ENCODE results near the gene FNDC4. TPM values are rescaled to one million over a fixed set of nuclear protein-coding genes. Genes with fewer than 3 reads are reported as not detected.

FNDC4 gene
- polyA plus RNA-seq, 4 donors = 0.81 to 5.8 (median 2.0) TPM; not detected in 1

- Histone ChIP-seq H3K4me3 (ENCODE audit: low read depth in 1 of 3, low read length in 3 of 3) (peak within 1 kb of the TSS in 2 of 3 donors; percentile 33 to 63), H3K4me1 (ENCODE audit: control insufficient read depth in 3 of 3, insufficient read depth in 2 of 3, low read depth in 1 of 3, low read length in 2 of 3) (peaks cover 0 to 11% (median 0%) of the 10 kb centered on the region in 3 donors), H3K27ac (ENCODE audit: low read depth in 1 of 3, low read length in 2 of 3) (peak within 1 kb of the TSS; percentile 5 to 70 (median 59)), H3K9me3 (ENCODE audit: control insufficient read depth in 2 of 2, insufficient read depth in 1 of 2, low read depth in 1 of 2, low read length in 1 of 2) (no peaks in the 10 kb centered on the region), H3K27me3 (ENCODE audit: control insufficient read depth in 3 of 3, insufficient read depth in 3 of 3, low read length in 3 of 3) (peaks cover 0 to 23% (median 0%) of the 10 kb centered on the region in 3 donors), H3K36me3 (ENCODE audit: control insufficient read depth in 3 of 3, insufficient read depth in 2 of 3, low read depth in 1 of 3, low read length in 3 of 3) (peaks cover 0 to under 1% (median 0%) of the 10 kb centered on the region in 3 donors)
- FAIRE-seq (no peak), DNase-seq (peak; percentile 100)
- whole genome bisulfite sequencing, 3 donors = 8% methylated on average over 41 to 43 of the region's 43 CpGs
Observed at GRCh38 chr2:27489498-27490397, 5.3 kb downstream of the FNDC4 start, which contains the start of gene IFT172. Gene IFT172, minus strand, starts transcription at chr2:27489743. Its CDS starts 90 bp downstream, at chr2:27489653.

DNA sequence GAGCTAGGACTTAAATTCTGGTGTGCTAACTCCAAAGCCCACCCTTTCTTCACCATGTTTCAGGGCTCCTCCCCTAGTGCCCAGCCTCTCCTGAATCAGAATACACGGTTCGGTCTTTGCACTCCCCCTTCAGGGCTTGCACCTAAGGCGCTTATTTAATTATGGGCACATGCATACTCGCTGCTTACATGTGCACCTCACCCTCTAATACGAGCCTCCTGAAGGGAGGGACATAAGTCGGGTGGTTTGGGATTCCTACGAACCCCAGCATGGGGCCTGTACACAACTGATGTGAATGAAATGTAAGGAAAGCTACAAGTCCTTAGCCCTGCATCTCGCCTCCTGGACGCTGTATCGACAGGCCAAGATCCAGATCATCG is 5.9 kb downstream of the FNDC4 start:
- H3K27ac ChIP-seq (ENCODE audit: low read depth in 1 of 3, low read length in 2 of 3) = peak overlapping the region in 2 of 3 donors; percentile 9 to 70
- WGBS, 3 donors = 4% methylated on average over 11 of the region's 11 CpGs
- DNase-seq = no peak

GRCh38 chr2:27485496-27485895 is 9.5 kb downstream of the FNDC4 start:
- peaks cover 0 to 7% (median 0%) of the 10 kb centered on the region in 3 donors for H3K4me1 ChIP-seq (ENCODE audit: control insufficient read depth in 3 of 3, insufficient read depth in 2 of 3, low read depth in 1 of 3, low read length in 2 of 3)
- H3K36me3 ChIP-seq (ENCODE audit: control insufficient read depth in 3 of 3, insufficient read depth in 2 of 3, low read depth in 1 of 3, low read length in 3 of 3) = peaks cover 0 to 14% (median 0%) of the 10 kb centered on the region in 3 donors
- H3K27me3 ChIP-seq (ENCODE audit: control insufficient read depth in 3 of 3, insufficient read depth in 3 of 3, low read length in 3 of 3) = no peaks in the 10 kb centered on the region
- H3K27ac ChIP-seq (ENCODE audit: low read depth in 1 of 3, low read length in 2 of 3) = no peak overlapping the region
- FAIRE-seq (no peak), DNase-seq (no peak)
- no peaks in the 10 kb centered on the region for H3K9me3 ChIP-seq (ENCODE audit: control insufficient read depth in 2 of 2, insufficient read depth in 1 of 2, low read depth in 1 of 2, low read length in 1 of 2)
- WGBS, 3 donors = 77 to 89% (median 81%) methylated on average over 3 of the region's 3 CpGs
- H3K4me3 ChIP-seq (ENCODE audit: low read depth in 1 of 3, low read length in 3 of 3) = no peak overlapping the region

More for the DNA sequence above, 5.9 kb downstream of the FNDC4 start:
- peaks cover 0 to 17% (median 0%) of the 10 kb centered on the region in 3 donors for H3K27me3 ChIP-seq (ENCODE audit: control insufficient read depth in 3 of 3, insufficient read depth in 3 of 3, low read length in 3 of 3)
- no peaks in the 10 kb centered on the region for H3K9me3 ChIP-seq (ENCODE audit: control insufficient read depth in 2 of 2, insufficient read depth in 1 of 2, low read depth in 1 of 2, low read length in 1 of 2)
- no peak for FAIRE-seq
- peaks cover 0 to 2% (median 0%) of the 10 kb centered on the region in 3 donors for H3K36me3 ChIP-seq (ENCODE audit: control insufficient read depth in 3 of 3, insufficient read depth in 2 of 3, low read depth in 1 of 3, low read length in 3 of 3)
- peaks cover 0 to 7% (median 0%) of the 10 kb centered on the region in 3 donors for H3K4me1 ChIP-seq (ENCODE audit: control insufficient read depth in 3 of 3, insufficient read depth in 2 of 3, low read depth in 1 of 3, low read length in 2 of 3)
- peak overlapping the region in 2 of 3 donors; percentile 33 to 63 for H3K4me3 ChIP-seq (ENCODE audit: low read depth in 1 of 3, low read length in 3 of 3)

- DNase-seq = no peak
- peaks cover 0 to 10% (median 3%) of the 10 kb centered on the region in 3 donors for H3K36me3 ChIP-seq (ENCODE audit: control insufficient read depth in 3 of 3, insufficient read depth in 2 of 3, low read depth in 1 of 3, low read length in 3 of 3)
- H3K4me3 ChIP-seq (ENCODE audit: low read depth in 1 of 3, low read length in 3 of 3) = no peak overlapping the region
- FAIRE-seq = no peak
- H3K4me1 ChIP-seq (ENCODE audit: control insufficient read depth in 3 of 3, insufficient read depth in 2 of 3, low read depth in 1 of 3, low read length in 2 of 3) = no peaks in the 10 kb centered on the region
- H3K27ac ChIP-seq (ENCODE audit: low read depth in 1 of 3, low read length in 2 of 3) = no peak overlapping the region
- no peaks in the 10 kb centered on the region for H3K27me3 ChIP-seq (ENCODE audit: control insufficient read depth in 3 of 3, insufficient read depth in 3 of 3, low read length in 3 of 3)
- WGBS, 3 donors = 90 to 94% (median 92%) methylated on average over 5 of the region's 5 CpGs
- H3K9me3 ChIP-seq (ENCODE audit: control insufficient read depth in 2 of 2, insufficient read depth in 1 of 2, low read depth in 1 of 2, low read length in 1 of 2) = no peaks in the 10 kb centered on the region
Observed at GRCh38 chr2:27471961-27472360, 23.0 kb downstream of the FNDC4 start.

- WGBS, 3 donors = 97 to 99% (median 97%) methylated on average over 7 of the region's 7 CpGs
- Histone ChIP-seq H3K36me3 (ENCODE audit: control insufficient read depth in 3 of 3, insufficient read depth in 2 of 3, low read depth in 1 of 3, low read length in 3 of 3) (peaks cover 0 to 18% (median 0%) of the 10 kb centered on the region in 3 donors), H3K4me3 (ENCODE audit: low read depth in 1 of 3, low read length in 3 of 3) (no peak overlapping the region), H3K4me1 (ENCODE audit: control insufficient read depth in 3 of 3, insufficient read depth in 2 of 3, low read depth in 1 of 3, low read length in 2 of 3) (no peaks in the 10 kb centered on the region), H3K27me3 (ENCODE audit: control insufficient read depth in 3 of 3, insufficient read depth in 3 of 3, low read length in 3 of 3) (no peaks in the 10 kb centered on the region), H3K9me3 (ENCODE audit: control insufficient read depth in 2 of 2, insufficient read depth in 1 of 2, low read depth in 1 of 2, low read length in 1 of 2) (no peaks in the 10 kb centered on the region), H3K27ac (ENCODE audit: low read depth in 1 of 3, low read length in 2 of 3) (no peak overlapping the region)
- FAIRE-seq (no peak), DNase-seq (no peak)
Observed at GRCh38 chr2:27464443-27464842, 30.6 kb downstream of the FNDC4 start.

DNA sequence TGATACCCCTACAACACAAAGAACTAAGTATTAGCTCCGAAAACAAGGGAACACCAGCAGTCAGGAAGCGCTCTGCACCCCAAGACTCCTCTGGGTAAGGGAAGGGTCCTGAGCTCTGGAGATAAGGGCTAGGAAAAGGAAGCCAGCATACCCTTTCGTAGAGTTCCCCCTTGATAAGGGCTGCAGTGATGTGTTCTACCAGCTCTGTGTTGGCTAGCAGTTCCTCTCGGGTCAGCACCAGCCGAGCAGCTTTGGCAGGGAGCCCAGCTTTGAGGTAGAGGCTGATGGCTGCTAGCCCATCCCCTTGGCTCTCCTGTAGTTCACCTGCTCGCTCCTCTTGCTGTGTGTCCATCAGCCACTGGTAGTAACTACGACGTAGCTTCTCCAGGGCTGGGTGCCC is 33.9 kb downstream of the FNDC4 start:
- no peaks in the 10 kb centered on the region for H3K9me3 ChIP-seq (ENCODE audit: control insufficient read depth in 2 of 2, insufficient read depth in 1 of 2, low read depth in 1 of 2, low read length in 1 of 2)
- no peaks in the 10 kb centered on the region for H3K27me3 ChIP-seq (ENCODE audit: control insufficient read depth in 3 of 3, insufficient read depth in 3 of 3, low read length in 3 of 3)
- H3K4me3 ChIP-seq (ENCODE audit: low read depth in 1 of 3, low read length in 3 of 3) = no peak overlapping the region
- H3K36me3 ChIP-seq (ENCODE audit: control insufficient read depth in 3 of 3, insufficient read depth in 2 of 3, low read depth in 1 of 3, low read length in 3 of 3) = peaks cover 0 to 38% (median 4%) of the 10 kb centered on the region in 3 donors
- FAIRE-seq = no peak
- H3K27ac ChIP-seq (ENCODE audit: low read depth in 1 of 3, low read length in 2 of 3) = no peak overlapping the region
- 81 to 83% (median 82%) methylated on average over 8 of the region's 8 CpGs for WGBS, 3 donors
- DNase-seq = no peak
- H3K4me1 ChIP-seq (ENCODE audit: control insufficient read depth in 3 of 3, insufficient read depth in 2 of 3, low read depth in 1 of 3, low read length in 2 of 3) = no peaks in the 10 kb centered on the region

DNA sequence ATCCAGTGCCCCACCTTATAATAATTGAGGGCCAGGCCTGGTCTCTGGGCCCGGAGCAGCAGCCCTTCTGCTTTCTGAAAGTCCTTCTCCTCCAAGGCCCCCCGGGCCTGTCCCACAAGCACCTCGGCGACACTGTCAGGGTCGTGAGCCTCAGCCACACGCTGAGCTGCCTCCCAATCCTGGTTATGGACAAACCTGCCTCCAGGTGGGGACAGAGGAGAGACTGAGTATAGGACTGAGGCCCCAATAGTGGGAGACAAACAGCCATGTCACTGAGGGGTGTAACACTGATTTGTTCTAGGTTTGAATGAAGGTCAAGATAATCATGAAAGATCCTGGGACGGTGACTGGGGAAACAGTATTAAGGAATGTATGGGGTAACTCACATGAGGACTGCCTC is 41.0 kb downstream of the FNDC4 start:
- Histone ChIP-seq H3K27ac (ENCODE audit: low read depth in 1 of 3, low read length in 2 of 3) (no peak overlapping the region), H3K4me3 (ENCODE audit: low read depth in 1 of 3, low read length in 3 of 3) (no peak overlapping the region), H3K27me3 (ENCODE audit: control insufficient read depth in 3 of 3, insufficient read depth in 3 of 3, low read length in 3 of 3) (no peaks in the 10 kb centered on the region), H3K4me1 (ENCODE audit: control insufficient read depth in 3 of 3, insufficient read depth in 2 of 3, low read depth in 1 of 3, low read length in 2 of 3) (no peaks in the 10 kb centered on the region), H3K9me3 (ENCODE audit: control insufficient read depth in 2 of 2, insufficient read depth in 1 of 2, low read depth in 1 of 2, low read length in 1 of 2) (no peaks in the 10 kb centered on the region), H3K36me3 (ENCODE audit: control insufficient read depth in 3 of 3, insufficient read depth in 2 of 3, low read depth in 1 of 3, low read length in 3 of 3) (peaks cover 0 to 46% (median 12%) of the 10 kb centered on the region in 3 donors)
- FAIRE-seq (no peak), DNase-seq (no peak)
- 92 to 96% (median 94%) methylated on average over 7 of the region's 7 CpGs for WGBS, 3 donors

- Histone ChIP-seq H3K9me3 (ENCODE audit: control insufficient read depth in 2 of 2, insufficient read depth in 1 of 2, low read depth in 1 of 2, low read length in 1 of 2) (no peaks in the 10 kb centered on the region), H3K27ac (ENCODE audit: low read depth in 1 of 3, low read length in 2 of 3) (no peak overlapping the region), H3K27me3 (ENCODE audit: control insufficient read depth in 3 of 3, insufficient read depth in 3 of 3, low read length in 3 of 3) (no peaks in the 10 kb centered on the region), H3K4me3 (ENCODE audit: low read depth in 1 of 3, low read length in 3 of 3) (no peak overlapping the region), H3K36me3 (ENCODE audit: control insufficient read depth in 3 of 3, insufficient read depth in 2 of 3, low read depth in 1 of 3, low read length in 3 of 3) (peaks cover 0 to 41% (median 8%) of the 10 kb centered on the region in 3 donors), H3K4me1 (ENCODE audit: control insufficient read depth in 3 of 3, insufficient read depth in 2 of 3, low read depth in 1 of 3, low read length in 2 of 3) (peaks cover 0 to 3% (median 0%) of the 10 kb centered on the region in 3 donors)
- DNase-seq = no peak
- WGBS, 3 donors = 32 to 89% (median 72%) methylated on average over 1 of the region's 1 CpG
- no peak for FAIRE-seq
Observed at GRCh38 chr2:27451095-27451494, 43.9 kb downstream of the FNDC4 start.
